ENCODE results near the gene LRRC49. TPM values are rescaled to one million over a fixed set of nuclear protein-coding genes. Genes with fewer than 3 reads are reported as not detected.
"Not testable (repeated sequence)": the region's sequence is repeated elsewhere in the genome, so short reads cannot be mapped to it uniquely, and the experiment has no call there.

Gene LRRC49
- total and polyA plus RNA-seq, 5 donors, result 41.2 to 53.7 (median 48.3) TPM

DNA sequence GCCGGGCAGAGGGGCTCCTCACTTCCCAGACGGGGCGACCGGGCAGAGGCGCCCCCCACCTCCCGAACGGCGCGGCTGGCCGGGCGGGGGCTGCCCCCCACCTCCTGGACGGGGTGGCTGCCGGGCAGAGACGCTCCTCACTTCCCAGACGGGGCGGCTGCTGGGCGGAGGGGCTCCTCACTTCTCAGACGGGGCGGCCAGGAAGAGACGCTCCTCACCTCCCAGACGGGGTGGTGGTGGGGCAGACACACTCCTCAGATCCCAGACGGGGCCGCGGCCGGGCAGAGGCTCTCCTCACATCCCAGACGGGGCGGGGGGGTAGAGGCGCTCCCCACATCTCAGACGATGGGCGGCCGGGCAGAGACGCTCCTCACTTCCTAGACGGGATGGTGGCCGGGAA lies 21.1 kb upstream of the LRRC49 start:
- DNase-seq, result peak in 2 of 3 donors; percentile 62 to 63
- 94% methylated on average over 34 of the region's 34 CpGs for WGBS
- not testable (repeated sequence) for H3K9me3 ChIP-seq (ENCODE audit: control insufficient read depth, low read length); H3K4me1 ChIP-seq (ENCODE audit: control insufficient read depth, insufficient read depth, low read length); ATAC-seq; H3K4me3 ChIP-seq (ENCODE audit: low read length); H3K27me3 ChIP-seq (ENCODE audit: control insufficient read depth, insufficient read depth); H3K27ac ChIP-seq (ENCODE audit: low read length)
- intact Hi-C loops (cut with DNase I), result loop anchor here in 1 of 4 donors (10.0 kb wide), 1 partner anchor 47 kb away; no protein-coding TSS in a partner anchor

DNA sequence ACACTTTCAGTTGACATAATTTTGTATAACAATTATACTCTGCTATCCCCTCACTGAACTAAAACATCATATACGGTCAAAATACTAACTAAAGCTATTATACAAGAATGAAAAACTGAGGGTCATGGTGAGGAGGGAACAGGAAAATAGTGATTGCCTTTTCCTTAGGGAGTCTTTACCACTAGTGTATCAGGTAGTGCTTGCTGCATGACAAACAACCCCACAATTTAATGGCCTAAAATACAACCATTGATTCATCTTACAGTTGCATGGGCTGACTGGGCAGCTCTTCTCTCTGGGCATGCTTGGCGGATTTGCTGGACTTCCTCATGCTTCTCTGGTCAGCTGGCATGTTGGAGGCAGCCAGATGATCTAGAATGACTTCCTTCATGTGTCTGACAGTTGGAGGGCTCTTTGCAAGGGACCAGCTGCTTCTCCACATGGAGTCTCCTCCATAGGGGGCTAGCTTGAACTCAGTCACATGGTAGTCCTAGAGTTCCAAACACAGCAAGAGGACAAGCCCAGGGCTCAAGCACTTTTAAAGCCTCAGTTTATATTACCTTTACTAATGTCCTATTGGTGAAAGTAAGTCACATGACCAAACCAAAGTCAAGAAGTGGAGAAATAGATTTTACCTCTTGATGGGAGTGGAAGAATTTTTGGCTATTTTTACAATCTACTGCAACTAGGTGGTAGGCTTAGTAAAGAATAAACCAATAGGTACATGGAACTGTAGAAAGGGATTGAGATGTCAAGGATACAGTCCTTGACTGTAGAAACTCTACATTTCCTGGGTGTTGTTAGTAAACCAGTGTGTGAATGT lies 19.2 kb upstream of the LRRC49 start:
- intact Hi-C loops (cut with DNase I), result loop anchor here in 1 of 4 donors (10.0 kb wide), 1 partner anchor 49 kb away; no protein-coding TSS in a partner anchor
- DNase-seq (no peak), ATAC-seq (no peak)
- Histone ChIP-seq H3K4me3 (ENCODE audit: low read length) (no peak overlapping the region), H3K4me1 (ENCODE audit: control insufficient read depth, insufficient read depth, low read length) (no peaks in the 10 kb centered on the region), H3K27me3 (ENCODE audit: control insufficient read depth, insufficient read depth) (no peaks in the 10 kb centered on the region), H3K9me3 (ENCODE audit: control insufficient read depth, low read length) (no peaks in the 10 kb centered on the region), H3K27ac (ENCODE audit: low read length) (no peak overlapping the region)
- 96% methylated on average over 2 of the region's 2 CpGs for WGBS

DNA sequence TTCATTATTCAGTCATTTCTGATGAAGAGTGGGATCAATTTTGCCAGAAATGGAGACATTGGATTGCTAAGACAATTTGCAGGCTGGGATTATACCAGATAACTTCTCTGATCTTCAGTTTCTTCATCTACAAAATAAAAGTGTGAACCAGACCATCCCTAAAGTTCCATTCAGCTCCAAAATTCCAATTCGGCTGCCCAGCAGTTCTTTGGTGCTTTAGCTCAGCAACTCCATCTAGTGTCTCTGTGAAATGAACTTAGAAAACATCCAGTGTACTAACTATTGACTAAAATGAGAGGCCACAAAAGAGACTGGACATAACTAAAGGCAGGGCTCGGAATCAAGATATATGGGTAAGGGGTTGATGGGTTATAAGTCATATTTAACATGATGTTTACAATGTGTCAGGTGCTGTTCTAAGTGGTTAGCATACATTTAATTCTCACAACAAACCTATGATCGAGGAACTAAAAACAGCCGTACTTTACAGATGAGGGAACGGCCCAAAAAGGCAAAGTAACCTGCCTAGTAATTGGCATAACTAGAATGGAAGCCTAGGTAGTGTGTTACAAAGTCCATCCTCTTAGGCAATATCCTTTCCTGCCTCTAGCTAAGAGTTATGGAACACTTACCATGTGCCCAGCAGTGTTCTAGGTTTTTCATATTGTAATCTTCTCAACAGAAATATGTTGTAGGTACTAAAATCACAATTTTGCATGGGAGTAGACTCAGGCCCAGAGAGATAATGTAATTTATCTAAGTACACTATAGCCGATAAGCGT lies 17.4 kb upstream of the LRRC49 start:
- WGBS, result 75% methylated on average over 7 of the region's 7 CpGs
- no peaks in the 10 kb centered on the region for H3K4me1 ChIP-seq (ENCODE audit: control insufficient read depth, insufficient read depth, low read length)
- H3K27me3 ChIP-seq (ENCODE audit: control insufficient read depth, insufficient read depth), result no peaks in the 10 kb centered on the region
- no peak overlapping the region for H3K4me3 ChIP-seq (ENCODE audit: low read length)
- intact Hi-C loops (cut with DNase I), result loop anchor here (5.0 to 10.0 kb wide), 3 partner anchors 48 to 53 kb away; no protein-coding TSS in a partner anchor
- H3K27ac ChIP-seq (ENCODE audit: low read length), result no peak overlapping the region
- no peaks in the 10 kb centered on the region for H3K9me3 ChIP-seq (ENCODE audit: control insufficient read depth, low read length)
- ATAC-seq, result peak in 1 of 2 donors; percentile 55
- no peak for DNase-seq

DNA sequence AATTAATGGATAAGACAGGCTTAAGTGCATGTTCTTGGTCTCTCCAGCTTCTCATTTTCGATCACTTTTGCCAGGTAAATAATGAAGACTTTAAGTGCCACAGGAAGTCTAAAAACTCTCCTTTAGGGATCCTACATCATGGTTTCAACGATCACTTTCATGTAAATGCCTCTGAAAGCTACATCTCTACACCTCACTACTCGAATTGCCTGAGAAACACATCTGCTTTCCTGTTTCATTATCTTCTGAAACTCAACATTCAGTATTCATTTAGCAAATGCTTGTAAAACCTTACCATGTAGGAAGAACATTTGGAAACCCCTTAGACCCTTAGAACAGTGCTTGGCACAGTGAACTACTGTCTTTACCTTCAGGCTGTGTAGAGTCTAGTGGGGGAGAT lies 16.6 kb upstream of the LRRC49 start:
- DNase-seq (no peak), ATAC-seq (no peak)
- H3K4me3 ChIP-seq (ENCODE audit: low read length), result no peak overlapping the region
- 68% methylated on average over 3 of the region's 3 CpGs for WGBS
- intact Hi-C loops (cut with DNase I), result loop anchor here (5.0 to 10.0 kb wide), 3 partner anchors 49 to 54 kb away; no protein-coding TSS in a partner anchor
- no peaks in the 10 kb centered on the region for H3K27me3 ChIP-seq (ENCODE audit: control insufficient read depth, insufficient read depth)
- no peak overlapping the region for H3K27ac ChIP-seq (ENCODE audit: low read length)
- no peaks in the 10 kb centered on the region for H3K4me1 ChIP-seq (ENCODE audit: control insufficient read depth, insufficient read depth, low read length)
- H3K9me3 ChIP-seq (ENCODE audit: control insufficient read depth, low read length), result no peaks in the 10 kb centered on the region

GRCh38 chr15:70876683-70877082 lies 15.9 kb upstream of the LRRC49 start:
- Histone ChIP-seq H3K9me3 (ENCODE audit: control insufficient read depth, low read length) (no peaks in the 10 kb centered on the region), H3K27me3 (ENCODE audit: control insufficient read depth, insufficient read depth) (no peaks in the 10 kb centered on the region), H3K27ac (ENCODE audit: low read length) (no peak overlapping the region), H3K4me1 (ENCODE audit: control insufficient read depth, insufficient read depth, low read length) (no peaks in the 10 kb centered on the region), H3K4me3 (ENCODE audit: low read length) (no peak overlapping the region)
- DNase-seq (no peak), ATAC-seq (no peak)
- 72% methylated on average over 2 of the region's 2 CpGs for WGBS
- intact Hi-C loops (cut with DNase I), result loop anchor here (5.0 to 10.0 kb wide), 3 partner anchors 49 to 54 kb away; no protein-coding TSS in a partner anchor

- peak in 1 of 2 donors; percentile 51 for ATAC-seq
- intact Hi-C loops (cut with DNase I), result loop anchor here (5.0 to 10.0 kb wide), 3 partner anchors 52 to 57 kb away; no protein-coding TSS in a partner anchor
- WGBS, result 50% methylated on average over 2 of the region's 2 CpGs
- Histone ChIP-seq H3K4me3 (ENCODE audit: low read length) (no peak overlapping the region), H3K4me1 (ENCODE audit: control insufficient read depth, insufficient read depth, low read length) (no peaks in the 10 kb centered on the region), H3K9me3 (ENCODE audit: control insufficient read depth, low read length) (no peaks in the 10 kb centered on the region), H3K27me3 (ENCODE audit: control insufficient read depth, insufficient read depth) (no peaks in the 10 kb centered on the region), H3K27ac (ENCODE audit: low read length) (no peak overlapping the region)
- no peak for DNase-seq
Measured at GRCh38 chr15:70879401-70879800, 13.2 kb upstream of the LRRC49 start.

DNA sequence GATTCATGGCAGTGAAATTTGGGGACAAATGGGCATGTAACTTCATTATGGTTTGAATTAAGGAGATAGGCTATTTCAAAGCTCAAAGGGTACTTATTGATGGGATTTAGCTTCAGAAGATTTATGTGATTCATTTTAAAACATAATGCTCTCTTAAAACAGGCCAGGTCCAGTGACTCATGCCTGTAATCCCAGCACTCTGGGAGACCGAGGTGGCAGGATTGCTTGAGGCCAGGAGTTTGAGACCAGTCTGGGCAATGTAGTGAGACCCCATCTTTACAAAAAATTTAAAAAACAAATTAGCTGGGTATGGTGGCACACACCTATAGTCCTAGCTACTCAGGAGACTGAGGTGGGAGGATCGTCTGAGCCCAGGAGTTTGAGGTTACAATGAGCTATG lies 11.8 kb upstream of the LRRC49 start:
- Histone ChIP-seq H3K9me3 (ENCODE audit: control insufficient read depth, low read length) (no peaks in the 10 kb centered on the region), H3K4me3 (ENCODE audit: low read length) (no peak overlapping the region), H3K4me1 (ENCODE audit: control insufficient read depth, insufficient read depth, low read length) (no peaks in the 10 kb centered on the region), H3K27me3 (ENCODE audit: control insufficient read depth, insufficient read depth) (no peaks in the 10 kb centered on the region), H3K27ac (ENCODE audit: low read length) (no peak overlapping the region)
- DNase-seq, result no peak
- intact Hi-C loops (cut with DNase I), result no loop called here
- WGBS, result 92% methylated on average over 2 of the region's 2 CpGs
- ATAC-seq, result no peak

DNA sequence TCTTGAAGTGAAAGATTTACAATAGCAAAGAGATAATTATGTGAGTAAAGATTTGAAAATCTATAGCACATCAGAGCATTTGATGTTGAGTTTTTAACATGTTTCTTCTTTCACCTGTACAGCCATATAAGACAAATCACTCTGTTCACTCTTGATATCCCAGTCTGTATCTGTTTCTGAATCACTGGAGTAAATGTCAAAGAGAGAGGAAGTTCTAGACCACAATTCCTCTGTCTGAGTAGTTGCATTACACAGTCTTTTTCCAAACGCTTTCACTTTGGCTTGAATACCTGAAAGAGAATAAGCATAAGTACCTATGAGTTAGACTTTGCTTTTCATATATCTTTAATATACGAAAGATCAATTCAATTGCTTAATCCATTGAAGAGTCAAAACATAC lies 10.3 kb upstream of the LRRC49 start:
- WGBS, result 87% methylated on average over 2 of the region's 2 CpGs
- ATAC-seq, result no peak
- H3K4me1 ChIP-seq (ENCODE audit: control insufficient read depth, insufficient read depth, low read length), result no peaks in the 10 kb centered on the region
- no peak overlapping the region for H3K27ac ChIP-seq (ENCODE audit: low read length)
- no peaks in the 10 kb centered on the region for H3K27me3 ChIP-seq (ENCODE audit: control insufficient read depth, insufficient read depth)
- no peak overlapping the region for H3K4me3 ChIP-seq (ENCODE audit: low read length)
- intact Hi-C loops (cut with DNase I), result no loop called here
- DNase-seq, result no peak
- no peaks in the 10 kb centered on the region for H3K9me3 ChIP-seq (ENCODE audit: control insufficient read depth, low read length)

DNA sequence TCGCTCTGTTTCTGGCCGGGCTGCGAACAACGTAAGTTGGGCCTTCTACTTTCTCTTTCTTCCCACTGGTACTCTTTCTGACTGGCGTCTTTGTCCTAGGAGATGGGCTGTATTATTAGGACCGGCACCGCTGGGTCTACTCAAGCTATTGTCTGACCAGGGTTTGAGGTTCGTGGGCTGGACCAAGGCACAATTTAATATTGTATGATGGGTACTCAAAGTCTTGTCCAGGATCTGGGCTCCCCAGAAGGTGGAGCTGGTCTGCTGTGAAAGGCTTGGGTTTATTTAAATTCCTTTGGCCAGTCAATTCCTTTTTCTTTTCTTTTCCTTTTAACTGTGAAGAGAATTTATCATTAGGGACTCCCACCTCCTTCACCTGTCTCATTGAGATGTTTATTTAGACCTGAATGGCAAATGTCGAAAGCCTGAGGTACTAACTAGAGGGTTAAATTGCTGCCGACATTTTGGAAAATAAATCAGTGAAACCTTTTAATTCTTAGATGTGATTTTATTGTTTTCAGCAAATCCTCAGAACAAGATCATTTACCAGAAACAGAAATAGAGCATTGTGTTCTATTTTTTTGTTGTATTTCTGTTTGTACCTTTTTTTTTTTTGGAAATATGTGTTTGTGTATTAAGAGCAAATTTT lies 410 bp downstream of the LRRC49 start:
- Histone ChIP-seq H3K9me3 (ENCODE audit: control insufficient read depth, low read length) (no peaks in the 10 kb centered on the region), H3K4me3 (ENCODE audit: low read length) (peak overlapping the region; percentile 85), H3K27ac (ENCODE audit: low read length) (peak overlapping the region; percentile 71), H3K27me3 (ENCODE audit: control insufficient read depth, insufficient read depth) (no peaks in the 10 kb centered on the region), H3K4me1 (ENCODE audit: control insufficient read depth, insufficient read depth, low read length) (no peaks in the 10 kb centered on the region)
- DNase-seq, result peak in 1 of 3 donors; percentile 61
- ATAC-seq, result peak; percentile 53 to 66
- 5% methylated on average over 10 of the region's 10 CpGs for WGBS
- intact Hi-C loops (cut with DNase I), result loop anchor here in 2 of 4 donors (10.0 kb wide), 1 partner anchor 212 kb away; no protein-coding TSS in a partner anchor

GRCh38 chr15:70902107-70902506 lies 9.5 kb downstream of the LRRC49 start:
- H3K9me3 ChIP-seq (ENCODE audit: control insufficient read depth, low read length), result no peaks in the 10 kb centered on the region
- peak in 1 of 2 donors; percentile 25 for ATAC-seq
- H3K4me1 ChIP-seq (ENCODE audit: control insufficient read depth, insufficient read depth, low read length), result no peaks in the 10 kb centered on the region
- H3K27me3 ChIP-seq (ENCODE audit: control insufficient read depth, insufficient read depth), result no peaks in the 10 kb centered on the region
- intact Hi-C loops (cut with DNase I), result no loop called here
- no peak overlapping the region for H3K27ac ChIP-seq (ENCODE audit: low read length)
- DNase-seq, result no peak
- 98% methylated on average over 1 of the region's 1 CpG for WGBS
- H3K4me3 ChIP-seq (ENCODE audit: low read length), result no peak overlapping the region
